Activated CD4-positive, alpha-beta T cell treated with anti-CD3 and anti-CD28 coated beads, Interleukin-10, Interleukin-2, amounts not matched to agents 100 ng/mL and 50 ng/mL, durations not matched to agents 16 hours and 8 hours (primary cell): ENCODE measurements around the gene ADCY7.
"Not testable (repeated sequence)": the region's sequence is repeated elsewhere in the genome, so short reads cannot be mapped to it uniquely, and the experiment has no call there.

Experiments used
- DNase-seq: peaks from one replicate; pipeline ENCODE4 v3.0.0-alpha.2; 2020

The ADCY7 gene

GRCh38 chr16:50316102-50316847, 49.9 kb downstream of the ADCY7 start:
- no peak for DNase-seq

GRCh38 chr16:50316848-50317630, 50.7 kb downstream of the ADCY7 start:
- no peak for DNase-seq

- no peak for DNase-seq
These were observed 52.6 kb downstream of the ADCY7 start for GRCh38 chr16:50318796-50319578.

- DNase-seq: no peak
These were observed 54.0 kb downstream of the ADCY7 start for GRCh38 chr16:50320310-50320709.

GRCh38 chr16:50322333-50322732, 56.0 kb downstream of the ADCY7 start:
- no peak for DNase-seq

GRCh38 chr16:50323335-50324011, 57.1 kb downstream of the ADCY7 start:
- no peak for DNase-seq

GRCh38 chr16:50324345-50324744, 58.0 kb downstream of the ADCY7 start:
- no peak for DNase-seq

GRCh38 chr16:50326264-50326663, 59.9 kb downstream of the ADCY7 start:
- no peak for DNase-seq

- DNase-seq: peak; percentile 87
These were observed 60.6 kb downstream of the ADCY7 start for GRCh38 chr16:50326835-50327465.

GRCh38 chr16:50329446-50330189, 63.3 kb downstream of the ADCY7 start:
- no peak for DNase-seq

GRCh38 chr16:50331570-50331969, 65.2 kb downstream of the ADCY7 start:
- DNase-seq: no peak

GRCh38 chr16:50332599-50332998, 66.2 kb downstream of the ADCY7 start:
- no peak for DNase-seq

- no peak for DNase-seq
These were observed 68.0 kb downstream of the ADCY7 start for GRCh38 chr16:50334106-50334975.

- peak; percentile 89 for DNase-seq
These were observed 69.0 kb downstream of the ADCY7 start for GRCh38 chr16:50335196-50335958.

- no peak for DNase-seq
These were observed 70.5 kb downstream of the ADCY7 start for GRCh38 chr16:50336884-50337283.

GRCh38 chr16:50338371-50339231, 72.2 kb downstream of the ADCY7 start:
- DNase-seq: peak; percentile 81

- no peak for DNase-seq
These were observed 74.2 kb downstream of the ADCY7 start for GRCh38 chr16:50340578-50340977.

GRCh38 chr16:50343566-50343965, 77.2 kb downstream of the ADCY7 start:
- DNase-seq: not testable (repeated sequence)

GRCh38 chr16:50345210-50345609, 78.9 kb downstream of the ADCY7 start:
- not testable (repeated sequence) for DNase-seq
